Measurements from ENCODE around the gene RXRA.

Gene RXRA

GRCh38 chr9:134439368-134439784 lies 113.1 kb downstream of the RXRA start:
- TF ChIP-seq SPI1 (IDR thresholded peaks at IDR 0.05; ENCODE audit: low read depth, low read length) (no peak), POLR2AphosphoS5 (IDR thresholded peaks at IDR 0.05; ENCODE audit: low read depth, low read length) (no peak), POLR2A (IDR thresholded peaks at IDR 0.05; ENCODE audit: low read depth, low read length) (no peak), PAX5 (IDR thresholded peaks at IDR 0.05; ENCODE audit: insufficient read depth, low read length, severe bottlenecking) (no peak), POU2F2 (IDR thresholded peaks at IDR 0.05; ENCODE audit: low read depth, low read length) (no peak), TAF1 (IDR thresholded peaks at IDR 0.05; ENCODE audit: low read depth, low read length) (no peak)
- FAIRE-seq (no peak), DNase-seq (ENCODE audit: insufficient read length, low spot score) (no peak)

GRCh38 chr9:134440636-134441226 lies 114.5 kb downstream of the RXRA start:
- DNase-seq (ENCODE audit: insufficient read length, low spot score) (no peak), FAIRE-seq (no peak)
- TF ChIP-seq TAF1 (IDR thresholded peaks at IDR 0.05; ENCODE audit: low read depth, low read length) (no peak), SPI1 (IDR thresholded peaks at IDR 0.05; ENCODE audit: low read depth, low read length) (no peak)

GRCh38 chr9:134441227-134442084 lies 115.2 kb downstream of the RXRA start:
- peak; percentile 67 for FAIRE-seq
- DNase-seq (ENCODE audit: insufficient read length, low spot score) = no peak
- TF ChIP-seq POU2F2 (IDR thresholded peaks at IDR 0.05; ENCODE audit: low read depth, low read length) = no peak

- TF ChIP-seq SPI1 (IDR thresholded peaks at IDR 0.05; ENCODE audit: low read depth, low read length) (no peak), PAX5 (IDR thresholded peaks at IDR 0.05; ENCODE audit: insufficient read depth, low read length, severe bottlenecking) (no peak), TAF1 (IDR thresholded peaks at IDR 0.05; ENCODE audit: low read depth, low read length) (no peak), POU2F2 (IDR thresholded peaks at IDR 0.05; ENCODE audit: low read depth, low read length) (no peak), POLR2A (IDR thresholded peaks at IDR 0.05; ENCODE audit: low read depth, low read length) (no peak), POLR2AphosphoS5 (IDR thresholded peaks at IDR 0.05; ENCODE audit: low read depth, low read length) (no peak)
- FAIRE-seq = no peak
- no peak for DNase-seq (ENCODE audit: insufficient read length, low spot score)
These were observed 115.8 kb downstream of the RXRA start for GRCh38 chr9:134442085-134442474.

- FAIRE-seq = peak; percentile 9
These were observed 116.4 kb downstream of the RXRA start for GRCh38 chr9:134442486-134443173.

GRCh38 chr9:134443174-134444037 lies 117.2 kb downstream of the RXRA start:
- TF ChIP-seq TAF1 (IDR thresholded peaks at IDR 0.05; ENCODE audit: low read depth, low read length) (no peak), SPI1 (IDR thresholded peaks at IDR 0.05; ENCODE audit: low read depth, low read length) (peak; percentile 80), PAX5 (IDR thresholded peaks at IDR 0.05; ENCODE audit: insufficient read depth, low read length, severe bottlenecking) (no peak), POU2F2 (IDR thresholded peaks at IDR 0.05; ENCODE audit: low read depth, low read length) (no peak)
- FAIRE-seq (peak; percentile 95), DNase-seq (ENCODE audit: insufficient read length, low spot score) (peak; percentile 98)

More at GRCh38 chr9:134442486-134443173, 116.4 kb downstream of the RXRA start:
- DNase-seq (ENCODE audit: insufficient read length, low spot score) = no peak
- no peak for TF ChIP-seq POLR2AphosphoS5 (IDR thresholded peaks at IDR 0.05; ENCODE audit: low read depth, low read length)
- no peak for TF ChIP-seq SPI1 (IDR thresholded peaks at IDR 0.05; ENCODE audit: low read depth, low read length)
- no peak for TF ChIP-seq POU2F2 (IDR thresholded peaks at IDR 0.05; ENCODE audit: low read depth, low read length)
- no peak for TF ChIP-seq TAF1 (IDR thresholded peaks at IDR 0.05; ENCODE audit: low read depth, low read length)
- TF ChIP-seq PAX5 (IDR thresholded peaks at IDR 0.05; ENCODE audit: insufficient read depth, low read length, severe bottlenecking) = no peak
- TF ChIP-seq POLR2A (IDR thresholded peaks at IDR 0.05; ENCODE audit: low read depth, low read length) = no peak

GRCh38 chr9:134444038-134444315 lies 117.7 kb downstream of the RXRA start:
- FAIRE-seq = no peak
- no peak for DNase-seq (ENCODE audit: insufficient read length, low spot score)
- TF ChIP-seq POU2F2 (IDR thresholded peaks at IDR 0.05; ENCODE audit: low read depth, low read length) = no peak
- no peak for TF ChIP-seq TAF1 (IDR thresholded peaks at IDR 0.05; ENCODE audit: low read depth, low read length)
- no peak for TF ChIP-seq POLR2A (IDR thresholded peaks at IDR 0.05; ENCODE audit: low read depth, low read length)
- TF ChIP-seq SPI1 (IDR thresholded peaks at IDR 0.05; ENCODE audit: low read depth, low read length) = no peak
- TF ChIP-seq POLR2AphosphoS5 (IDR thresholded peaks at IDR 0.05; ENCODE audit: low read depth, low read length) = no peak
- no peak for TF ChIP-seq PAX5 (IDR thresholded peaks at IDR 0.05; ENCODE audit: insufficient read depth, low read length, severe bottlenecking)

- DNase-seq (ENCODE audit: insufficient read length, low spot score) (no peak), FAIRE-seq (no peak)
- TF ChIP-seq POLR2A (IDR thresholded peaks at IDR 0.05; ENCODE audit: low read depth, low read length) = no peak
- no peak for TF ChIP-seq POU2F2 (IDR thresholded peaks at IDR 0.05; ENCODE audit: low read depth, low read length)
- no peak for TF ChIP-seq SPI1 (IDR thresholded peaks at IDR 0.05; ENCODE audit: low read depth, low read length)
- TF ChIP-seq POLR2AphosphoS5 (IDR thresholded peaks at IDR 0.05; ENCODE audit: low read depth, low read length) = no peak
- no peak for TF ChIP-seq PAX5 (IDR thresholded peaks at IDR 0.05; ENCODE audit: insufficient read depth, low read length, severe bottlenecking)
- TF ChIP-seq TAF1 (IDR thresholded peaks at IDR 0.05; ENCODE audit: low read depth, low read length) = no peak
These were observed 118.7 kb downstream of the RXRA start for GRCh38 chr9:134445000-134445399.

Data from GM12891 (cell line).